Measurements from ENCODE around the gene PIGU. TPM values are rescaled to one million over a fixed set of nuclear protein-coding genes. Genes with fewer than 3 reads are reported as not detected.

PIGU gene
- total and polyA plus RNA-seq, 2 donors (not counting 3 experiments of a cell fraction or from before 2014, with no cell fraction given), result 20.3 to 81.8 TPM

- H4K20me1 ChIP-seq (replicated peaks; ENCODE audit: control insufficient read depth, extremely low read depth, insufficient read depth, low read length), result no peaks in the 10 kb centered on the region
- DNase-seq (ENCODE audit: low read depth, low spot score) (no peak), FAIRE-seq (no peak)
- intact Hi-C loops (cut with micrococcal nuclease) (no loop called here), dilution Hi-C loops (cut with MboI; ENCODE audit: extremely low pct_ligation_motif_present, low sequenced_read_pairs) (no loop called here)
- H3K27me3 ChIP-seq (ENCODE audit: control insufficient read depth in 2 of 2, insufficient read depth in 2 of 2, low read length in 2 of 2), result no peaks in the 10 kb centered on the region
- peaks cover 0 to 2% of the 10 kb centered on the region in 2 experiments for H3K36me3 ChIP-seq (ENCODE audit: control insufficient read depth in 2 of 2, extremely low read depth in 1 of 2, insufficient read depth in 2 of 2, low read length in 2 of 2)
- no peaks in the 10 kb centered on the region for H3K9me3 ChIP-seq (replicated peaks; ENCODE audit: control insufficient read depth, insufficient read depth, low read length)
- no peak overlapping the region for H3K27ac ChIP-seq (ENCODE audit: insufficient read depth, low read depth, low read length)
- no peaks in the 10 kb centered on the region for H3K9me1 ChIP-seq (replicated peaks; ENCODE audit: control insufficient read depth, extremely low read depth, insufficient read depth, low read length)
- H2AFZ ChIP-seq (ENCODE audit: low read depth, low read length), result no peak overlapping the region
- H3K79me2 ChIP-seq (ENCODE audit: control insufficient read depth, insufficient read depth, low read length), result no peaks in the 10 kb centered on the region
- BruUV-seq (replicated peaks), result no TSS peak
- H3K4me2 ChIP-seq (ENCODE audit: insufficient read depth, low read length), result no peak overlapping the region
- no peak overlapping the region for H3K9ac ChIP-seq (replicated peaks; ENCODE audit: extremely low read depth, insufficient read depth, low read length)
- peak; percentile 13 for TF ChIP-seq FOS (IDR thresholded peaks at IDR 0.05; ENCODE audit: borderline replicate concordance, insufficient read depth, low read length)
- TF ChIP-seq, protein P1, sequence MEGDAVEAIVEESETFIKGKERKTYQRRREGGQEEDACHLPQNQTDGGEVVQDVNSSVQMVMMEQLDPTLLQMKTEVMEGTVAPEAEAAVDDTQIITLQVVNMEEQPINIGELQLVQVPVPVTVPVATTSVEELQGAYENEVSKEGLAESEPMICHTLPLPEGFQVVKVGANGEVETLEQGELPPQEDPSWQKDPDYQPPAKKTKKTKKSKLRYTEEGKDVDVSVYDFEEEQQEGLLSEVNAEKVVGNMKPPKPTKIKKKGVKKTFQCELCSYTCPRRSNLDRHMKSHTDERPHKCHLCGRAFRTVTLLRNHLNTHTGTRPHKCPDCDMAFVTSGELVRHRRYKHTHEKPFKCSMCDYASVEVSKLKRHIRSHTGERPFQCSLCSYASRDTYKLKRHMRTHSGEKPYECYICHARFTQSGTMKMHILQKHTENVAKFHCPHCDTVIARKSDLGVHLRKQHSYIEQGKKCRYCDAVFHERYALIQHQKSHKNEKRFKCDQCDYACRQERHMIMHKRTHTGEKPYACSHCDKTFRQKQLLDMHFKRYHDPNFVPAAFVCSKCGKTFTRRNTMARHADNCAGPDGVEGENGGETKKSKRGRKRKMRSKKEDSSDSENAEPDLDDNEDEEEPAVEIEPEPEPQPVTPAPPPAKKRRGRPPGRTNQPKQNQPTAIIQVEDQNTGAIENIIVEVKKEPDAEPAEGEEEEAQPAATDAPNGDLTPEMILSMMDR (IDR thresholded peaks at IDR 0.05; ENCODE audit: extremely low read depth in 1 of 2, insufficient read depth in 1 of 2, low read depth in 1 of 2, low read length in 2 of 2), result no peak
- ChIA-PET POLR2A (interaction anchor here (0.6 kb wide), 1 partner anchor 106 kb away, joined by 8 read pairs; no protein-coding TSS in a partner anchor), CTCF (interaction anchor here (1.3 kb wide), 1 partner anchor 8 kb away, joined by 4 read pairs; no protein-coding TSS in a partner anchor)
- no peaks in the 10 kb centered on the region for H3K4me1 ChIP-seq (ENCODE audit: control insufficient read depth, extremely low read depth, insufficient read depth, low read length)
- H3K4me3 ChIP-seq (replicated peaks in 1 of 3; ENCODE audit: insufficient read depth in 1 of 3, low read depth in 1 of 3, low read length in 3 of 3), result no peak overlapping the region
Observed at GRCh38 chr20:34626992-34627391, 49.9 kb downstream of the PIGU start.

- Histone ChIP-seq H3K4me3 (replicated peaks in 1 of 3; ENCODE audit: insufficient read depth in 1 of 3, low read depth in 1 of 3, low read length in 3 of 3) (no peak overlapping the region), H3K9me3 (replicated peaks; ENCODE audit: control insufficient read depth, insufficient read depth, low read length) (no peaks in the 10 kb centered on the region), H4K20me1 (replicated peaks; ENCODE audit: control insufficient read depth, extremely low read depth, insufficient read depth, low read length) (no peaks in the 10 kb centered on the region), H3K27ac (ENCODE audit: insufficient read depth, low read depth, low read length) (no peak overlapping the region), H3K4me1 (ENCODE audit: control insufficient read depth, extremely low read depth, insufficient read depth, low read length) (peaks cover 3% of the 10 kb centered on the region), H3K9ac (replicated peaks; ENCODE audit: extremely low read depth, insufficient read depth, low read length) (no peak overlapping the region), H2AFZ (ENCODE audit: low read depth, low read length) (no peak overlapping the region), H3K27me3 (ENCODE audit: control insufficient read depth in 2 of 2, insufficient read depth in 2 of 2, low read length in 2 of 2) (no peaks in the 10 kb centered on the region), H3K4me2 (ENCODE audit: insufficient read depth, low read length) (no peak overlapping the region), H3K36me3 (ENCODE audit: control insufficient read depth in 2 of 2, extremely low read depth in 1 of 2, insufficient read depth in 2 of 2, low read length in 2 of 2) (peaks cover 0 to 2% of the 10 kb centered on the region in 2 experiments), H3K79me2 (ENCODE audit: control insufficient read depth, insufficient read depth, low read length) (no peaks in the 10 kb centered on the region), H3K9me1 (replicated peaks; ENCODE audit: control insufficient read depth, extremely low read depth, insufficient read depth, low read length) (no peaks in the 10 kb centered on the region)
- DNase-seq (ENCODE audit: low read depth, low spot score), result no peak
- no peak for FAIRE-seq
- intact Hi-C loops (cut with micrococcal nuclease) (no loop called here), dilution Hi-C loops (cut with MboI; ENCODE audit: extremely low pct_ligation_motif_present, low sequenced_read_pairs) (no loop called here)
- CTCF ChIA-PET, result no interaction called here
- POLR2A ChIA-PET, result no interaction called here
- no peak for TF ChIP-seq JUN (IDR thresholded peaks at IDR 0.05; ENCODE audit: borderline replicate concordance, insufficient read depth, insufficient read length, low read depth)
- no peak for TF ChIP-seq EZH2 (IDR thresholded peaks at IDR 0.05; ENCODE audit: borderline replicate concordance, low read depth, low read length, severe bottlenecking)
- TF ChIP-seq, protein P2, sequence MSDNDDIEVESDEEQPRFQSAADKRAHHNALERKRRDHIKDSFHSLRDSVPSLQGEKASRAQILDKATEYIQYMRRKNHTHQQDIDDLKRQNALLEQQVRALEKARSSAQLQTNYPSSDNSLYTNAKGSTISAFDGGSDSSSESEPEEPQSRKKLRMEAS (IDR thresholded peaks at IDR 0.05; ENCODE audit: insufficient read depth, insufficient read length), result no peak
- TF ChIP-seq, protein P1 (IDR thresholded peaks at IDR 0.05; ENCODE audit: extremely low read depth in 1 of 2, insufficient read depth in 1 of 2, low read depth in 1 of 2, low read length in 2 of 2), result no peak
- no peak for TF ChIP-seq GATA2 (IDR thresholded peaks at IDR 0.05; ENCODE audit: insufficient read depth, insufficient read length, low read depth, low read length)
- TF ChIP-seq POLR2AphosphoS5 (IDR thresholded peaks at IDR 0.05; ENCODE audit: insufficient read depth, low read depth, low read length), result no peak
- no peak for TF ChIP-seq FOS (IDR thresholded peaks at IDR 0.05; ENCODE audit: borderline replicate concordance, insufficient read depth, low read length)
- TF ChIP-seq POLR2A (IDR thresholded peaks at IDR 0.05; ENCODE audit: low read depth, low read length), result no peak
- no TSS peak for BruUV-seq (replicated peaks)
Observed at GRCh38 chr20:34624629-34625028, 52.3 kb downstream of the PIGU start.

Data from endothelial cell of umbilical vein (primary cell).